Gastroesophageal sphincter (tissue), 4 donors: ENCODE results near the gene GSTM4. TPM values are rescaled to one million over a fixed set of nuclear protein-coding genes. Genes with fewer than 3 reads are reported as not detected.

ENCODE experiments used
- ATAC-seq: fragments of 150-250 bp; one replicate; pipeline ENCODE4 v1.9.1; 2016; ENCODE audit warnings: mild to moderate bottlenecking, moderate library complexity
- H3K27ac ChIP-seq, 4 donors: fragments of 200-600 bp; sonication (generic) in 3 of 4; 1 replicate in 3 of 4; 2 replicates in 1 of 4; pipeline ENCODE4 v1.5.1; 2016 to 2019
- H3K27me3 ChIP-seq: fragments of 200-600 bp; sonication (generic); one replicate; pipeline ENCODE4 v1.5.1; 2019
- H3K36me3 ChIP-seq, 2 donors: fragments of 200-600 bp; sonication (generic); one replicate each; pipeline ENCODE4 v1.5.1; 2019; ENCODE audit warnings: control low read depth in 1 of 2
- H3K4me1 ChIP-seq, 3 donors: fragments of 200-600 bp; sonication (generic); 1 replicate in 2 of 3; 2 replicates in 1 of 3; pipeline ENCODE4 v1.5.1; 2016 to 2019; ENCODE audit warnings: control low read depth in 2 of 3
- H3K4me3 ChIP-seq, 2 donors: fragments of 200-600 bp; sonication (generic); one replicate each; pipeline ENCODE4 v1.5.1; 2019; ENCODE audit warnings: mild to moderate bottlenecking in 1 of 2, moderate library complexity in 1 of 2
- H3K9me3 ChIP-seq, 3 donors: fragments of 200-600 bp; sonication (generic); one replicate each; pipeline ENCODE4 v1.5.1; 2017 to 2019; ENCODE audit warnings: control low read depth in 2 of 3
- CTCF ChIP-seq, 4 experiments: fragments of 200-600 bp in 2 of 4; fragments of 450-650 bp in 2 of 4; sonication (generic) in 1 of 4; IDR thresholded peaks; one replicate each; pipeline ENCODE4 v1.5.1; 2017 to 2019; ENCODE audit warnings: antibody characterized with exemption in 4 of 4, mild to moderate bottlenecking in 2 of 4, moderate library complexity in 2 of 4
- EP300 ChIP-seq: sonication (generic); formaldehyde crosslinking; IDR thresholded peaks from one replicate; pipeline ENCODE4 v1.6.1; 2017; ENCODE audit warnings: antibody characterized with exemption, mild to moderate bottlenecking
- POLR2A ChIP-seq, 2 donors: fragments of 450-650 bp; IDR thresholded peaks; one replicate each; pipeline ENCODE4 v1.6.1; 2017; ENCODE audit warnings: antibody characterized with exemption in 2 of 2, mild to moderate bottlenecking in 2 of 2, moderate library complexity in 1 of 2
- POLR2AphosphoS5 ChIP-seq: sonication (generic); formaldehyde crosslinking; IDR thresholded peaks from one replicate; pipeline ENCODE4 v1.6.1; 2017; ENCODE audit warnings: antibody characterized with exemption
- WGBS, 2 donors: methylation state at CpG; one replicate each; pipeline ENCODE4 v1.1.5; 2018; ENCODE audit warnings: low coverage in 1 of 2; 5-methylcytosine and 5-hydroxymethylcytosine counted together
- total RNA-seq, 4 donors: library from RNA; depleted of rRNA; stranded (reverse); fragments of >200 nt; gene quantifications; one replicate each; pipeline ENCODE4 v1.1.0, GENCODE V29; 2016

Gene GSTM4
- 10 to 100 TPM; 21.4 to 71.0 (median 42.4) TPM for total RNA-seq

DNA sequence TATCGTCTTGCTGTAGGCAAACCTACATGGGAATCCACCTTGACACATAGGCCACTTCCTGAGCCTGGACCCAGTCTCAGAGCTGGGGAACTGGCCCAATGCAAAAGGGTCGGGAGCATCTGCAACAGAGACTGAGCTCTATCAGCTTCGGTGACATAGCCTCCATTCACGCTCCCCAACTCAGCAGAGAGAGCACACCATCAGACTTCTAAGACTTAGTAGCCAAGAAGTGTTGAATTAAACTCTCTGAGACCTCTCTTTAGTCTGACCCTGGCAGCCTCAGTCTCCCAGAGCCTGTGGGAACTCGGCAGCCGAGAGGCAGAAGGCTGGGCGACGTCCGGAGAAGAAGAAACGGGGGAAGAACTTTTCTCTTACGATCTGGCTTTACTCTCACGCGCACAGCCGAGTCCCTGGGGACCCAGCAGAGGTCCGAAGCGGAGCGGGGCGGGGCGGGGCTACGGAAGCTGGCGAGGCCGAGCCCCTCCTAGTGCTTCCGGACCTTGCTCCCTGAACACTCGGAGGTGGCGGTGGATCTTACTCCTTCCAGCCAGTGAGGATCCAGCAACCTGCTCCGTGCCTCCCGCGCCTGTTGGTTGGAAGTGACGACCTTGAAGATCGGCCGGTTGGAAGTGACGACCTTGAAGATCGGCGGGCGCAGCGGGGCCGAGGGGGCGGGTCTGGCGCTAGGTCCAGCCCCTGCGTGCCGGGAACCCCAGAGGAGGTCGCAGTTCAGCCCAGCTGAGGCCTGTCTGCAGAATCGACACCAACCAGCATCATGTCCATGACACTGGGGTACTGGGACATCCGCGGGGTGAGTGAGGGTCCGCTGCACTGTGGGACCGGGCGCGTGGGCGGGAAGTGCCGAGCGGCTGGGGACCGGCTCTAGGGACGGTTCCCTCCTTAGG is at the start of gene GSTM4:
Gene GSTM4 (plus strand): TSS at position 485 of the 905 bp plus-strand sequence. CDS start 291 bp downstream, at position 776.
- Histone ChIP-seq H3K27me3 (no peaks in the 10 kb centered on the region), H3K4me1 (peaks cover 0 to 29% (median 11%) of the 10 kb centered on the region in 3 donors), H3K4me3 (peak within 1 kb of the TSS; percentile 52 to 74), H3K36me3 (peaks cover 0 to 30% of the 10 kb centered on the region in 2 donors), H3K9me3 (no peaks in the 10 kb centered on the region), H3K27ac (peak within 1 kb of the TSS; percentile 11 to 90 (median 88))
- 0 to 6% methylated on average over 1 to 3 of the region's 54 CpGs for WGBS, 2 donors
- TF ChIP-seq CTCF (IDR thresholded peaks at IDR 0.05) (peak in 2 of 4 experiments; percentile 10 to 45), POLR2A (IDR thresholded peaks at IDR 0.05) (peak; percentile 31 to 51), EP300 (no peak), POLR2AphosphoS5 (peak; percentile 60)
- peak; percentile 94 for ATAC-seq

DNA sequence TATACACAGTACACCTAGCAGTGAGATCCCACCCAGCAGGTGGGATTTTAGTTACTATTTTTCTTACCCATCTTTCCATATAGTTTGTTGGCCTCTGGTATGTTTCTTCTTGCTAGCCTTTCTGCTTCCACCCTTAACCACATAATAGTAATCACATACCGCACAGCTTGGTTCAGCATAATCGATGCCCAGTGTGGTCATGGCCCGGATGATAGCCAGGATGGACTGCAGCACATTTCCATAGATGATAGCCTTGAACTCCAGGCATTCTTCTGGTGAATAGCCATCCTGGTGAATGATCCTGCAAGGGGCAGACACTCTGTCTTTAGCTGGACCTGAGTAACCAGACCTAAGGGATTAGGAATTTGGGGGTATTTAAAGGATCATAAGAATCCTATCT is 46.0 kb upstream of the GSTM4 start:
- no peak overlapping the region for H3K4me3 ChIP-seq
- H3K4me1 ChIP-seq = no peaks in the 10 kb centered on the region
- no peaks in the 10 kb centered on the region for H3K36me3 ChIP-seq
- TF ChIP-seq POLR2AphosphoS5 (no peak), EP300 (no peak), CTCF (IDR thresholded peaks at IDR 0.05) (no peak), POLR2A (IDR thresholded peaks at IDR 0.05) (no peak)
- H3K27ac ChIP-seq = no peak overlapping the region
- WGBS, 2 donors = 100% methylated on average over 3 of the region's 3 CpGs; no CpG with 5 or more reads in 1 of the 2 donors
- ATAC-seq = no peak
- no peaks in the 10 kb centered on the region for H3K27me3 ChIP-seq
- no peaks in the 10 kb centered on the region for H3K9me3 ChIP-seq

DNA sequence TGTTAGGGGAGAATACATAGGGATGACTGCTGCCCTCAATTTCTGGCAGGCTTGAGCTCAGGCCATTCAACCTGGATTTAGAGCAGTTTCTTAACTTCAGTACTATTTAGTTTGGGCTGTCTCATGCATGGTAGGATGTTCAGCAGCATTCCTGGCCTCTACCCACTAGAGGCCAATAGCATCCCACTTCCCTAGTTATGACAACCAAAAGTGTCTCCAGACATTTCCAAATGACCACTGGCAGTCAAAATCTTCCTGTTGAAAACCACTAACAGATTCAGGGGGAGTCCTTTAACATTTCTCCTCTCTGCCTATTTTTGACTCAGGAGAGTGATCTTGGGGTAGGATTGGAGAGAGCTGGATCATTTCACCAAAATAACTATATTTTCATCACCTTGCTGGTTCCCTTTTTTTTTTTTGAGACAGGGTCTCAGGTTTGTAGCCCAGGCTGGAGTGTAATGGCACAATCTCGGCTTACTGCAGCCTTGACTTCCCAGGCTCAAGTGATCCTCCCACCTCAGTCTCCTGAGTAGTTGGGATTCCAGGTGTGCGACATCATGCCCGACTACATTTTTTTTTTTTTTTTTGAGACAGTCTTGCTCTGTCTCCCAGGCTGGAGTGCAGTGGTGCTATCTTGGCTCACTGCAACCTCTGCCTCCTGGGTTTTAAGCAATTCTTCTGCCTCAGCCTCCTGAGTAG is 45.1 kb upstream of the GSTM4 start:
- Histone ChIP-seq H3K36me3 (no peaks in the 10 kb centered on the region), H3K9me3 (no peaks in the 10 kb centered on the region), H3K4me1 (no peaks in the 10 kb centered on the region), H3K4me3 (no peak overlapping the region), H3K27ac (no peak overlapping the region), H3K27me3 (no peaks in the 10 kb centered on the region)
- no peak for ATAC-seq
- WGBS, 2 donors = 76 to 83% methylated on average over 2 to 3 of the region's 3 CpGs
- TF ChIP-seq POLR2AphosphoS5 (no peak), CTCF (IDR thresholded peaks at IDR 0.05) (no peak), POLR2A (IDR thresholded peaks at IDR 0.05) (no peak), EP300 (no peak)

DNA sequence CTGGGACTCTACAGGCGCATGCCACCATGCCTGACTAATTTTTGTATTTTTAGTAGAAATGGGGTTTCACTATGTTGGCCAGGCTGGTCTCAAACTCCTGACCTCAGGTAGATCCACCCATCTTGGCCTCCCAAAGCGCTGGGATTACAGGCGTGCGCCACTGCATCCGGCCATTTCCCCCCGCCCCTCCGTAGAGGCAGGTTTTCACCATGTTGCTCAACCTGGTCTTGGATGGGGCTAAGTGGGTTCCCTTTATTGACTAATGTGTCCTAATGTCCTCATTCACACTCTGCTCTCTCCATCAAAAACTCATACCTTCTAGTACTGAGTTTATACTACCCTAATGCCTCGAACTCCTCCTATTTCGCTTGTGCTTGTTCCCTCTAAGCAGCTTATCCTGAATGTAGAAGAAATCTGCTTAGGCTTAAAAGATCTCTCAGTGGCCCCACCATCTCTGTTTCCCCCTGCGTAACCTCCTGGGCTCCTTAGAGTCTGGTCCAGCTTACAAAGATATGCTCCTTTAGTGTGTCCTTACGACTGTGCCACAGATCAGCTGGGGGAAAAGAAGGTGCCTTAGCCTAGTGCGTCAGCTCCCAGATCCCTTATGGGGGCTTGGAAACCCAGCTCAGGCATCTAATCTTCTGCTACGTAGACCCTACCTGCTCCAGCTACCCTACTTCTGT is 44.5 kb upstream of the GSTM4 start:
- H3K27ac ChIP-seq = no peak overlapping the region
- TF ChIP-seq CTCF (IDR thresholded peaks at IDR 0.05) (no peak), POLR2AphosphoS5 (no peak), EP300 (no peak), POLR2A (IDR thresholded peaks at IDR 0.05) (no peak)
- H3K36me3 ChIP-seq = no peaks in the 10 kb centered on the region
- no peak for ATAC-seq
- WGBS, 2 donors = 59 to 96% methylated on average over 3 to 13 of the region's 13 CpGs
- H3K4me1 ChIP-seq = no peaks in the 10 kb centered on the region
- H3K9me3 ChIP-seq = no peaks in the 10 kb centered on the region
- H3K4me3 ChIP-seq = no peak overlapping the region
- H3K27me3 ChIP-seq = no peaks in the 10 kb centered on the region
